HG02885 (cell line): Measurements from ENCODE around the gene PRRG3.

Source experiments
- ATAC-seq: cut with Tn5 transposase; IDR thresholded peaks from one replicate; pipeline ENCODE4 v1.9.1; 2021; ENCODE audit warnings: mild to moderate bottlenecking; ENCODE audit not compliant: unreplicated experiment, poor library complexity

The PRRG3 gene

DNA sequence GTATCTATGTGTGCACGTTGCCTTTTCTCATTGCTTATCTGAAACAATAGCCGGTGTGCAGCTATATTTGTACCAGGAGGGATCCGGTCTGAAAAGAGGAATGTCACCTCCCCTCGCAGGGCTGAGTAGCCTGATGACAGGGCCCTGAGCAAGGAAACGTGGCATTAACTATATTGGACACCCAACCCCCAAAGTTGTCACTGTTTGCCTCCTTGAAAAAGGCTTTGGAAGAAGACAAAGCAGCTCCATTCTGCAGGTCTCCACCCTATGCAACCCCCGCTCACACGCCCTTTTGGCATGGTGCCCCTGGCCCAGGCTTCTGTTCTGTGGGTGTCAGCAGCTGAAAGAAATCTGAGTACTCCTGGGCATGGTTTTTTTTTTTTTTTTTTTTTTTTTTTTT lies 8.2 kb downstream of the PRRG3 start:
- no peak for ATAC-seq

DNA sequence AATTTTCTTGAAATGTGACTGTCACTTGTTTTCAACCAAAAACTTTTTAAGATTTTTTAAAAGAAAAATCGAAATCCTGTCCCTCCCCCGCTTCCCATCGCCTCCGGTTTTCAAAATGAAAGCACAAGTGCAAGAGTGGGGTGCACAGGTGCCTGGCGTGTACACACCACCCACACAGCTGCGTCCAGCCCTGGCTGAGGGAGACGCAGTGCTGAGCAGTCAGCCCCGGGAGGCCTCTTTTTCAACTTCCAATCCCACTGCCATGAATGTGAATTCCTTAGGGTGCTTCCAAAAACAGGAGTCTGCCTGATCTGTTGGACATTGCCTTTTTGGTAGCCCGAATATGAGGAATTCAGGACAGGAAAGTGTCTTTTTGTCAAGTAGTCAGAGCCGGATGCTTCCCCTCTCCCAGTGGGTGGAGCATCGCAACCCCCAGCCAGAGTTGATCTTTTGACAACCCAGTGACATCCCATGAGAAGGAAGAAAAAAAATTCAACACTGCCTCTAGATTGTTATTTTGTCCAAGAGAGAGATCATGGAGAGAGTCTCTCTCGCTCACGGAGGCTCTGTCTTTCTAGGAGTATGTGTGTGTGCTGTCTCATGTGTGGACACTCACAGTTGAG lies 8.9 kb downstream of the PRRG3 start:
- ATAC-seq: no peak

DNA sequence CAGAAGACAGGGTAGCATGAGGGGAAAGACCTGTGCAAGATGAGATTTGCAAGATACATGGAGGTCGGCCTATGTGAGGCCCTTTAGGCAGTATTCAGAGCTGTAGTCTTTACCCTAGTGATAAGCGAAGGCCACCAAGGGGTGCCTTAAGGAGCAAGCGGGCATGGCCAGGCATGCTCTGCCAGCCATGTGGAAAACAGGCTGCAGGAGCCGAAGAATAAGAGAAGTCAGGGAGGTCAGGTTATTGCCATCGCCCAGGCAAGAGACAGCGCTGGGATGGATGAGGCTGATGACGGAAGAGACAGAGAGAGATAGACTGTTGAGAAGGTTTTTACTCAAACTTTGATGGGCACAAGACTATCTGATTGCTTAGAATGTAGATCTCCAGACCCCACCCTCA lies 13.6 kb downstream of the PRRG3 start:
- no peak for ATAC-seq

DNA sequence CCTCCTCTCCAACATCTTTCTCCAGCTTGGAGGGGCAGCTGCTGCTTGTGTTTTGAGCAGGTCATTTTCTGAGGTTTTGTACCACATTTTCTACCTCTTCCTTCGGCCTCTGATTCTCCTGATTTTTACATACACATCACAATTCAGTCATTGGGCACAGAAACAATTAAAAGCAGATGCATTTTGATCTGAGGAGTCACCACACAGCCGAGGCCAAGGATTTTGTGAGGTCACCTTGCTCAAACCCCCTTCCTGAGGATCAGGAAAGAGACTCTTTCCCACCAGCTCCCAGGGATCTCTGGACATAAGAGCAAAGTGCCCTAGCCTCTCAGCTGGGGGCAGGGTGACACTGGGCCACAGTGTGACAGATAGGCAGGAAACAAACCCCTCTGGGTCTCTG lies 15.2 kb downstream of the PRRG3 start:
- no peak for ATAC-seq

DNA sequence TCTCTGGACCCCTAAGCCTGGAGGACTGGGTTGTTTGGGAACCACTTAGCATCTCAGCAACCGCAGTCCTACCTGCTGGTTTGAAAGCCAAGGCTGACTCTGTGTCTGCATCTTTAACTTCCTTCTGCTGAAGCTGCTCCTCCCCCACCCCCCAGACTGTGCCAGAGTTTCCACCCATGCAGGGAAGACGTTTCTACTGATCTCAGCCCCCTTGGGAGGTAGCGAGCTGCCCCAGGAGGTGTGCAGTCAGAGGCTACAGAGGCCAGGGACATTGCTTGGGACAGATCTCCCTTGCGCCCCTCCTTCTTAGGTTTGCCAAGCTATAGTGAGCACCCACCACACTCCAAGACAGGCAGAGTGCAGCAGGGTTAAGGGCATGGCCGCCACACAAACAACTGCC lies 15.9 kb downstream of the PRRG3 start:
- no peak for ATAC-seq

DNA sequence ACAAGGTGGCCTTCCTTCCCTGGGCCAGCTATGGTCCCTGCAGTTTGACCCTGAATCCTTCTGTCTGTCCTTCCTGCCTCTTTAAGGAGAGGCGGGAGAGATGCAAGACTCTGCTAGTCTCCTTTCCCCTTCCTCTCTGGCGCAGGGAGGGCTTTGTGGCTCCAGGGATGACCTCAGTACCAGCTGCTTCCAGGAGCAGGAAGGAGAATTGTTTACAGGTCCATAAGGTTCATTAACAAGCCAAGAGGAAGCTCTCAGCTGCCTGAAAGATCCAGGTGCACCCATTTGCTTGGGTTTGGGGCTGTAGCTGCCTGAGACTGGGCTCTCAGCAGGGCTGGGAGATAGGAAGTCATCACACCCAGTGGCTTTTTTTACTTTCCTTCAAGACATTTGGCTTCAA lies 16.5 kb downstream of the PRRG3 start:
- ATAC-seq: no peak

DNA sequence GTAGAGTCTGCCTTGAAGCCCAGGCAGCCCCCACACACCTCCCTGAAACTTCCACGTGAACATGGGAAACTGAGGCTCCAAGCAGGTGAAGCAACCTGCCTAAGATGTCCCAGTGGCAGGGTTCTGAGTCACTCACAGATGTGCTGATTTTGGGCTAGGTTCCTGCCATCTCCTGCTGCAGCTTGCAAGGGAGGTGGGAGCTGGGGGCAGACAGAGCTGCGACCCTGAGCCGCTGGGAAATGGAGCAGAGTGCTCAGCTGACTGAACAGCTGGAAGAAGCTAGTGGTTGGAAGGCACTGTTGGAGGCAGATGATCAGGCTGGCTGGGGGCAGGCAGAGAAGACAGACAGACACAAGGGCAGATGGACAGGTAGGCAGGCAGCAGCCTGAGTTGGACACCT lies 17.0 kb downstream of the PRRG3 start:
- no peak for ATAC-seq

DNA sequence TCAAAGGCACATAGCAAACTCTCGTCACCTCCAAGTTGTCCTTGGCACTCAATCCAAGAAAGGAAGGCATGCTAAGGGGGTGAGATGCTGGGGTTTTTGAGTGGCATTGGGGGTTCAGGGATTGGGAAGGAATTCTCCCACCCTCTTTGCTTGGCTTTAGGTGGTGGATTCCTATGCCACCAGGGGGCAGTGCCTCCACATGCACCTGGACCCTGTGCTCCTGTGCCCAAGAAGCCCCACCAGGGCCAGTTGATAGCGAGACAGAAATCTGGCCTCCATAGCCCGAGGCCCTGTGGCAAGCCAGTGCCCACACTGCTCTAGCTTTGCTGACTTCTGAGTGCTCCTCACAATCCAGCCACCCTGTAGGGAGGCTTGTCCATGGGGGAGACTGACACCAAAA lies 18.6 kb downstream of the PRRG3 start:
- peak; percentile 61 for ATAC-seq

DNA sequence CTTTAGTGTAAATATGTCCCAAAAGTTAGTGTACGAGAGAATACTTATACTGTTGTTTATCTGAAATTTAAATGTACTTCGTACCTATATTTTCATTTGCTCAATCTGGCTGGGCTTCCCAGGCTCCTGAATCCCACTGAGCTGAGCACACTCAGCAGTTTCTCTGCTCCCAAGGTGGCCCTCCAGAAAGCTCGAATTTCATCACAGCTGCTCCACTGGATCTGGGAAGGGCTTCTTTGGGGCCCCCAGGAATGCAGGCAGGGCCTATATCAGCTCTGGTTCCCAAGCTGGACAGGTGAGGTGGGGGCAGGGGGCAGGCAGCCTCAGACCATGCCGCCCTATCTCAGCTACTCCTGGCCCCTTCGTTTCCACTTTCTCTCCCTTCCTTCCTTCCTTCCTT lies 19.1 kb downstream of the PRRG3 start:
- no peak for ATAC-seq

DNA sequence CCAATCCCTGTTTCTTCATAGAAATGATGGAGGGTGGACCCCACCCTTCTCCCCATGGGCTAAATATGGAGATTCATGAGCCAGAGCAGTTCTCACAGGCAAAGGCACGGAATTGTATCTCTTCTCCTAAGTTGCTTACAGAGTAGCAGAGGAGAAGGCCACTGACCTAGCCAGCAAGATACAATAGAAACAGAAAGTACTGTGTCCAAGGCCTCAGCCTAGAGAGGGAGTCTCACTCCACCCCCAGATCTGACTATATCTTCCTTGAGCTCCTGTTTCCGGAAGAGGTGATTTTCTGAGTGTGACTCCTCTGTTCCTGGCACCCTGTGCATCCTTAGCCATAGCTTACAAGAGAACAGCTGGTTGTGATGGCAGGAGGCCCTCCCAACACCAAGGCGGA lies 20.5 kb downstream of the PRRG3 start, which contains the start of gene FATE1:
TSS of gene FATE1 (plus strand) at position 284 of the 400 bp plus-strand sequence. CDS start at position 369, 85 bp downstream.
- ATAC-seq: no peak

DNA sequence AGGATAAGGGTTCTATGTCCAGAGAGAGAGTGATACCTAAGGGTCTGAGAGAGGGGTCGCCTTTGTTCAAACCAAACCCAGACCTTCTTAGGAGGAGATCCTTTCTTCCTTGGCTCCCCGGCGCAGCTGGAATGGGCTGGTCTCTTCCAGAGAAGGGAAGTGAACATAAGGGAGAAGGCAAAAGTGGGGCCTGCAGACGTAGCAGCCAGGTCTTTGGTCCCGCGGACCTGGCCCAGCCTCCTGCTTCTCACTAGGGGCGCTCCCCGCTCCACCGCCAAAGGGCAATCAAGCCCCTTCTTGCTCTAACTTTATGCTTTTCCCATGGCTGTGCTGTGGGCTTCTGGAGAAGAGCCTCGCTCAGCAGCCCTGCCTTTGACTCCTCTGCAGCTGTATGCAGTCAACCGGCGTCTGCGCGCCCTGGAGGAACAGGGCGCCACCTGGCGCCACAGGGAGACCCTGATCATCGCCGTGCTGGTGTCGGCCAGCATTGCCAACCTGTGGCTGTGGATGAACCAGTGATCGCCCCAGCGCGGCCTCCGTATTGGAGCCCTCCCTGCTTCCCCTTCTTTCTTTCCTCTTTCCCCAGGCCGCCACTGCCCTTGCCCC lies 27.1 kb downstream of the PRRG3 start:
- ATAC-seq: peak; percentile 56

DNA sequence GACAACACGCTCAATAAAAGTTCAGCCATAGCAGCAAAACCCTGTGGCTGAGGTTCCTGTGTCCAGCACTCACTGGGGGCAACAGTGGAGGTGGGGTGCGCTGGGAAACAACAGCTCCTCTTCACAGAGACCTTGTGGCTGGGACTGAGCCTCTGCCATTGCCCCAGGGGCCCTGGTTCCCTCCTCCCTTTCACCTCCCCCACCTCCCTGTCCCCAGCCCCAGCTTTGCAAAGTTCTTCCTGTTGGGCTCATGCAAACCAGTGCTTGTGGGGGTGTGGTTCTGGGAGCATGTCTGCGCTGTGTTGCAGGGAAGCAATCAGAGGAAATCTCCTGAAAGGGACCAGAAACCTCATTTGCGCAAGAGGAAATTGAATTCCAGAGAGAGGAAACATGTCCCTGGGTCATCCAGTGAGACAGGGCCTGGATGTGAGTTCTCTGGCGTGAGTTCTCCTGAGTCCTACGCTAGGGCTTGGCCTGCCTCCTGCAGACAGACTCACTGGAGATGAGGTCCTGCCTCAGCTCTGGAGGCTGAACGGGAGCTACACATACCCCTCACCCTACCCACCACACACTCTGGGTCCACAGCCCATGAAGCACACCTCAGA lies 28.0 kb downstream of the PRRG3 start:
- no peak for ATAC-seq

DNA sequence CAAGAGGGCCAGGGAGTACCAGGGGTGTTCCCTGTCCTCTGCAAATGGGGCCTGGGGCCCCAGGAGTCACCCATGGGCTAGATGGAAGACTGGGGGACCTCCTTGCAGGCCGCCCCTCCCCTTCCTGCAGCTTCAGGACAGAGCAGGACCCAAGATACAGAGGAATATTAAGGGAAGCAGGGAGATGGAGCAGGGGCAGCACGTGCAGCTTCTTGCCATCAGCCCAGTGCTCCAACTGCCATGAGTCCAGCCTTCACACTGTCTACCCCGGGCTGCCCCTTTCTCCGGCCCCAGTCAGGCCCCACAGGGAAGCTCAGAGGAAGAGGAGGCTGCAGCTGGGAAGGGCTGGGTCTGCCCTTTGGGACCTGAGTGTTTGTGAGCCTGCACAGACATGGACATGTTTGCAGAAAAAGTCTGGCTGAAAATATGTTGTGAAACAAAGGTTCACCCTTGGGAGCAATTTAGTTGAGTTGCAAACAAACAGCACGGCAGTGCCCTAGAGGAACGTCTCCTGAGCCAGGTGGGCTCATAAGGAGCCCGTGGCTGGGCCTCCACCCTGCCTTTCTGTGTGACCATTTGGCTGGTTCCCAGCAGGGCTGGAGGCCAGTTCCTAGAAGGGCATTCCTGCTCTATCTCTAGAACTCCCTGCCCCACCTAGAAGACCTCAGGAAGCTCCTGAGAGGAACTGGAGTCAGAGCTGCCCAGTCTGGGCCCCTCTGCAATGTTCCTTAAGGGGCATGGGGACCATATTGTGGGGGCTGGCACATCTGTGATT lies 29.5 kb downstream of the PRRG3 start:
- no peak for ATAC-seq

DNA sequence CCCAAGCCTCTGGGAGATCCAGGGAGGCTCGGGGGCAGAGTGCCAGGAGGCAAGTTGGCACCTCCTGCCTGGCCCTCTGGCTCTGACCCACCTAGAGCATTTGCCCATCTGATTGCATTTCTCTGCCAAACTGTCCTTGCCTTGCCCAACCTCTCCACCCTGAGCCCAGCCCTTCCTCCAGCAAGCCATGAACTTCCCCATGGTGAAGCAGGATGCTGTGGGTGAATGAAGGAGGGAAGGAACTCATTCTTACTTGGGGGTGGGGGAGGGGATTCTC lies 30.0 kb downstream of the PRRG3 start:
- ATAC-seq: no peak

DNA sequence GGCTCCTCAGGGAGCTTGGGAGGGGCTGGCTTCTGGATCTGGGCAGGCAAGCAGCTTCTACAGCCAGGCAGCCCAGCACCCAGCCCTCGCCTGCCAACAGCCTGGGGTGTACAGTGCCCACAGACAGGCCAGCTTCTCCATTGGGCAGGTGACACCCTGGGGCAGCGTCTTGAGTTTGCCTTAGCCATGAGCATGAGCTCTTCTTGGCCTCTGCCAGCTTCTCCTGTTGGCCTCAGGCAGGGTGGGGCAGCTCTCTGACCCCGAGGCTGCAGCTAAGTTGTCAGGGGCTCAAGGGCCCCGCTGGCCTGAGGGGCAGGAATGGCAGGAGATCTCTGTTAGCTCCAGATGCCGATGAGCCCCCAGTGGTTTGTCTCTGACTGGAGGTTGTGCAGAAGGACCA lies 31.5 kb downstream of the PRRG3 start:
- no peak for ATAC-seq

DNA sequence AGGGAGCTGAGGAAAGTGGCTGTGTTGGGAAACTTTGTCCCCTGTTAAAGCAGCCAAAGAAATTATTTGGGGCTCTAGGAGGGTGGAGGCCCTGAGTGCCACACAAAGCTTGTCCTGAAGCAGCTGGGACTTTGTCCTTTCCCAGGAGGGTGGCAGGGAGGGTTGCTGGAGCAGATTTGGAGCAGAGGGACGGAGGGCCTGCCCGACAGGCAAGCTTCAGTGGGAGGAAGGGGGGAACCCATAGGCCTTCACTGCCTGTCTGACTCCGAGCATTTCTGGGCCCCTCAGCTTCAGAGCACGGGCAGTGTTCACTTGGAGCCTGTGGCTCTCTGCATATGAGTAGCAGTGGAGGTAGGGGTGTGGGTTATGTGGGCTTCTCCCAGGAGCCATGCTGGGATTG lies 32.1 kb downstream of the PRRG3 start:
- no peak for ATAC-seq

DNA sequence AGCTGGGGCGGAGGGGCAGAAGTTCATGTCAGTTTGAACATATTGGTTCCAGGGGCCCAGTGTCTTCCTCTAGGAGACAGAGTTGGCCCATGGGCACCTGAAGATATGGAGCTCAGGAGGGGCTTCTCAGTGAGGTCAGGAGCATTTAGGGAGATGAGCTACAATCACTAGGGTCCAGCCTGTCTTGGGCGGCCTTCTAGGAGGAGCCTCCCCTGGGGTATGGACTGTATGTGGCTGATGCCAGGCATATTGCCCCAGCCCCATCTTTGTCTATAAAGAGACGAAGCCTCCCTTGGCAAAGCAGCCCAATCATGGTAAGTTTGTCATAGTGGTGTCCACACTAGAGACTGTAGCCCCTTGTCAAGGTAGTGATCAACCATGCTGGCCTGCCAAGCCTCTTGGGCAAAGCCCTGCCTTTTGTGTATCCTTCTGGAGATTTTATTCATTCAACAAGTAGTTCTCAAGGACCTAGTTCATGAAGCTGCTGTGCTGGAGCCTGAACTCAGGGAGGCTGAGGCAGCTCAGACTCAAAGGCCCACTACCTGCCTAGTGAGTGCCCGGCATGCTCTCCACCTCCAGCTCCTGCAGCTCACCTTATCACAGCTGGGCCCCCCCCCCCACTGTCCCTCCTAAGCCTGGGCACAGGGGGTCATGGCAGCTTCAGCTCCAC lies 33.9 kb downstream of the PRRG3 start:
- ATAC-seq: no peak

DNA sequence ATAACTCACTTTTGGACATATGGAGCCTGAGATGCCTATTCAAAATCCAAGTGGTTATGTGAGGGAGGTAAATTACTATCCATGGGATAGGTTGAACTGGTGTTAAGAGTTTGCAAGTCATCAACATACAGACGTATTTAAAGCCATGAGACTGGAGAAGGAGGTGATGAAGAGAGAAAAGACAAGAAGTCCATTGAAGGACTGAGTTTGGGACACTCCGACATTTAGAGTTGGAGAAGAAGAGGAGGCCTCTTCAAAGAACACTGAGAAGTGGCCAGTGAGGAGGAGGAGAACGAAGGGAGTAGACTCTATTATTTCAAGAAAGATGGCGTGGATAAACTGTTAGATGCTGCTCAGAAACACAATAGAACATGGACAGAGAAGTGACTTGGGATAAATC lies 39.2 kb downstream of the PRRG3 start, which contains the start of gene CNGA2:
TSS of gene CNGA2 (plus strand) at position 301 of the 400 bp plus-strand sequence. CDS start 3,738 bp downstream, outside the sequence.
- ATAC-seq: no peak

DNA sequence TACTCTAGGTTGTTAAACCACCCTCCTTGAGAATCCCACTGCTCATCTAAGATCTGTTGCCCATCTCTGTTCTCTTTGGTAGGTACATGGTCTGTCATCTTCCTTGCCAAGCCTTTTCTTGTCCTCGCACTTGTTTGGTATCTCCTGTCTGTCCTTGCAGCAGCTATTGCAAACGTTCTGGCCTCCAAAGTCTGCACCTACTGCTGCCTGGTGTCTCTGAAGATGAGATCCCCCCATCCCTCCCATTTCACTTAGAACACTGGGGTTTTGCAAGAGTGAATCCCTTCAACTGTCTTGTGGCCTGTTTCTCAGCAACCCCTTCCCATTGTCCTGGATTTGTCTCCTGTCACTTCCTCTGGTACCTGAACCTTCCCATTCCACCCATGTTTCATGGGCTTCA lies 40.0 kb downstream of the PRRG3 start:
- no peak for ATAC-seq

DNA sequence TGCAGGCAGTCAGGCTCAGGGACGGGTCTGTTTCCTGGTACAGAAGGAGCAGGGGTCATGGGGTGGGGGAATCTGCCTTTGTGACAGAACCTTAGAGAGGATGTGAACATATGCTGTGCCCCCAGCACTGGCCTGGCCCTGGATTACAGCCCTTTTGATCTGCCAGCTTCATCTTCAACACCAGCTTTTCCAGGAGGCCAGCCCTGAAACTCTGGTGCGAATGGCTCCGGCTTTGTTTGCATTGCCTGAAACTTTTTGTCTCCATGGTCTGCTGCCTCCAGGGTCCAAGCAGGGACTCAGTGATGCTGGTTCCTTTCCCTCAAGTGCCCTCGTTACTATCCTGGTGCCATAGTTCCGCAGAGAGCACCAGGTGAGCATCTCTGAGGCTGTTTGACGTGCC lies 41.4 kb downstream of the PRRG3 start:
- no peak for ATAC-seq

DNA sequence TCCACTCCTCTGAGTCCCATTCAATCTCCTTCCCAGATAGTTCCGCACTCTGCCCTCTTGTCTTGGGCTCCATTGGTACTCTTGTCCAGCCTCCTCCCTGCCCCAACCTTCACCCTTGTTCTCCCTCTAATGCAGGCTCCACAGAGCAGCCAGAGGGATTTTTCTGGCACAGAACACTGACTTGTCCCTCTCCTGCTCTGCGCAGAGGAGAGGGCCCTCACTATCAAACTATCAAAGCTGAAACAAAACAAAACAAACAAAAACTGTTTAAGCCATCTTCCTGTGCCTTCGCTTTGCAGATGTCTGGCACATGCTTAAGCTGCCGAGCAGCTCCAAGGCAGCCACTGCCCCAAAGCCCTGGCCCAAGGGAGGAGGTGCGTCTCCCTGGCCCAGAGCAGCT lies 42.2 kb downstream of the PRRG3 start:
- no peak for ATAC-seq
